K562 (cell line): ENCODE measurements around the gene PHF20. TPM values are rescaled to one million over a fixed set of nuclear protein-coding genes. Genes with fewer than 3 reads are reported as not detected.

Source experiments
- ASH1L ChIP-seq: fragments of 450-650 bp; IDR thresholded peaks from 2 replicates; pipeline ENCODE4 v1.6.1; 2018; ENCODE audit warnings: borderline replicate concordance, mild to moderate bottlenecking, low read depth; ENCODE audit not compliant: partially characterized antibody
- CREB1 ChIP-seq, 2 experiments: sonication (generic) in 1 of 2; formaldehyde crosslinking in 1 of 2; IDR thresholded peaks; 2 replicates each; pipeline versions ENCODE4 v1.6.1 to v1.8.0; 2012 to 2022; ENCODE audit warnings: inconsistent platforms in 1 of 2, mild to moderate bottlenecking in 1 of 2, missing genetic modification reagents in 1 of 2, moderate library complexity in 1 of 2
- CXXC5 ChIP-seq: fragments of 250-450 bp; sonication (Bioruptor Pico); IDR thresholded peaks from 2 replicates; pipeline ENCODE4 v1.8.0; 2022; ENCODE audit warnings: inconsistent platforms, mild to moderate bottlenecking, moderate library complexity
- E2F3 ChIP-seq: fragments of 250-450 bp; sonication (Bioruptor Pico); IDR thresholded peaks from 2 replicates; pipeline ENCODE4 v1.4.0; 2020; ENCODE audit warnings: mild to moderate bottlenecking
- FOXJ2 ChIP-seq: fragments of 200-800 bp; sonication (Bioruptor generic); IDR thresholded peaks from 2 replicates; pipeline ENCODE4 v1.6.1; 2016; ENCODE audit warnings: missing genetic modification characterization, missing compliant biosample characterization
- GABPB1 ChIP-seq: sonication (generic); formaldehyde crosslinking; IDR thresholded peaks from 2 replicates; pipeline ENCODE4 v1.8.0; 2022; ENCODE audit warnings: mild to moderate bottlenecking, missing genetic modification reagents
- GTF3C2 ChIP-seq: IDR thresholded peaks from 3 replicates; pipeline ENCODE4 v1.6.1; 2011; ENCODE audit warnings: borderline replicate concordance, mild to moderate bottlenecking, moderate library complexity; ENCODE audit not compliant: insufficient read length; ENCODE audit errors: extremely low read depth
- KLF13 ChIP-seq: fragments of 450-650 bp; IDR thresholded peaks from 2 replicates; pipeline ENCODE4 v1.6.1; 2016; ENCODE audit warnings: missing genetic modification characterization, low read depth, mild to moderate bottlenecking, missing compliant biosample characterization, moderate library complexity, borderline replicate concordance
- L3MBTL2 ChIP-seq: fragments of 450-650 bp; IDR thresholded peaks from 2 replicates; pipeline ENCODE4 v1.6.1; 2016; ENCODE audit warnings: mild to moderate bottlenecking, moderate library complexity
- MEIS2 ChIP-seq: fragments of 450-650 bp; IDR thresholded peaks from 2 replicates; pipeline ENCODE4 v1.6.1; 2014; ENCODE audit warnings: mild to moderate bottlenecking; ENCODE audit not compliant: partially characterized antibody
- MITF ChIP-seq: IDR thresholded peaks from 2 replicates; pipeline ENCODE4 v1.6.1; 2014; ENCODE audit warnings: antibody characterized with exemption
- MNT ChIP-seq, 2 experiments: fragments of 450-650 bp; conservative IDR thresholded peaks; 2 replicates each; pipeline ENCODE4 v1.6.1; 2017; ENCODE audit warnings: mild to moderate bottlenecking in 2 of 2, moderate library complexity in 2 of 2
- NCOA1 ChIP-seq: fragments of 450-650 bp; IDR thresholded peaks from 2 replicates; pipeline ENCODE4 v1.6.1; 2016; ENCODE audit warnings: low read depth
- NONO ChIP-seq, 2 experiments: fragments of 200-400 bp in 1 of 2; fragments of 450-650 bp in 1 of 2; formaldehyde crosslinking in 1 of 2; IDR thresholded peaks; 2 replicates each; pipeline ENCODE4 v1.6.1; 2017; ENCODE audit warnings: low read depth in 2 of 2, mild to moderate bottlenecking in 2 of 2, moderate library complexity in 2 of 2, low read length in 1 of 2
- RAD51 ChIP-seq: fragments of 450-650 bp; IDR thresholded peaks from 2 replicates; pipeline ENCODE4 v1.7.1; 2016; ENCODE audit warnings: low read depth, mild to moderate bottlenecking, borderline replicate concordance
- RFX1 ChIP-seq: fragments of 450-650 bp; IDR thresholded peaks from 2 replicates; pipeline ENCODE4 v1.6.1; 2016; ENCODE audit warnings: mild to moderate bottlenecking, moderate library complexity
- SIRT6 ChIP-seq: IDR thresholded peaks from one replicate; pipeline ENCODE4 v1.6.1; 2012; ENCODE audit warnings: low read depth, mild to moderate bottlenecking, control low read depth, inconsistent platforms, low read length, moderate library complexity
- YY1 ChIP-seq, 3 experiments: IDR thresholded peaks; 2 replicates each; pipeline ENCODE4 v1.6.1; 2011; ENCODE audit warnings: low read length in 2 of 3, mild to moderate bottlenecking in 2 of 3, moderate library complexity in 2 of 3, borderline replicate concordance in 1 of 3, control low read depth in 1 of 3, low read depth in 1 of 3; ENCODE audit not compliant: insufficient read depth in 3 of 3, insufficient replicate concordance in 2 of 3, control insufficient read depth in 1 of 3, insufficient read length in 1 of 3; ENCODE audit errors: extremely low read depth in 1 of 3
- ZNF511 ChIP-seq: sonication (generic); formaldehyde crosslinking; IDR thresholded peaks from 2 replicates; pipeline ENCODE4 v1.8.0; 2022; ENCODE audit warnings: mild to moderate bottlenecking, missing genetic modification reagents
- polyA plus RNA-seq, 8 experiments: library from polyadenylated mRNA; depleted of rRNA in 4 of 8; stranded (reverse) in 5 of 8; unstranded in 3 of 8; fragments of >200 nt; fragmentation: Nextera tagmentation in 2 of 8; fragmentation: Illumina TruSeq in 1 of 8; extraction: Ambion mirVana in 2 of 8; extraction: Trizol in 1 of 8; gene quantifications; 2 replicates each; pipeline versions ENCODE4 v1.2.1 to v1.2.3, GENCODE V29; 2011 to 2014; ENCODE audit warnings: inconsistent platforms in 1 of 8, missing spikeins in 1 of 8
- total RNA-seq, 7 experiments: library from RNA; depleted of rRNA in 6 of 7; stranded (reverse); fragments of >200 nt in 6 of 7; fragmentation: Illumina TruSeq in 2 of 7; extraction: Trizol in 2 of 7; gene quantifications; 2 replicates each; pipeline versions ENCODE4 v1.2.1 to v1.2.3, GENCODE V29; 2011 to 2021; ENCODE audit warnings: low replicate concordance in 1 of 7

Gene PHF20
- total and polyA plus RNA-seq, 9 of the 15 experiments (the other 6 are each of a cell fraction or from before 2014, with no cell fraction given): 49.9 to 196 (median 70.7) TPM

GRCh38 chr20:35771689-35772562, at the start of gene PHF20 (continued):
- 0 out of 2 replicates have a peak, but pooled peaks have one; percentile 44 for TF ChIP-seq MITF
- TF ChIP-seq NCOA1: peak; percentile 47; the same call in 1 of the 2 replicates
- TF ChIP-seq L3MBTL2: peak; percentile 100
- TF ChIP-seq MEIS2: peak; percentile 47
- peak; percentile 92 for TF ChIP-seq RFX1
- TF ChIP-seq ZNF511: peak; percentile 75
- TF ChIP-seq SIRT6: no peak
- peak; percentile 20; the same call in 1 of the 2 replicates for TF ChIP-seq GABPB1
- peak; percentile 91 for TF ChIP-seq CREB1 (IDR thresholded peaks at IDR 0.05)
- TF ChIP-seq CREB1 (CRISPR knock-in tag; IDR thresholded peaks at IDR 0.05): peak; percentile 91
- peak; percentile 96 for TF ChIP-seq CXXC5 (CRISPR knock-in tag)
- TF ChIP-seq ASH1L: peak; percentile 65
- peak; percentile 95 for TF ChIP-seq E2F3 (CRISPR knock-in tag)
- TF ChIP-seq KLF13 (tag): peak; percentile 59; the same call in 1 of the 2 replicates
- peak; percentile 95 for TF ChIP-seq RAD51
- TF ChIP-seq FOXJ2 (tag): 0 out of 2 replicates have a peak, but pooled peaks have one; percentile 3
- peak; percentile 76 to 80 for TF ChIP-seq MNT (conservative IDR thresholded peaks at IDR 0.05)
- TF ChIP-seq NONO (IDR thresholded peaks at IDR 0.05; ENCODE audit: low read depth in 2 of 2, low read length in 1 of 2): peak; percentile 49 to 74; a peak in 2 of 4 replicates
- peak in 1 of 3 experiments; percentile 47 for TF ChIP-seq YY1 (IDR thresholded peaks at IDR 0.05; ENCODE audit: borderline replicate concordance in 1 of 3, control insufficient read depth in 1 of 3, extremely low read depth in 1 of 3, insufficient read depth in 3 of 3, insufficient read length in 1 of 3, insufficient replicate concordance in 2 of 3, low read depth in 1 of 3, low read length in 2 of 3)
- no peak for TF ChIP-seq GTF3C2
